Measurements from ENCODE around the gene BTBD10.

BTBD10 gene

DNA sequence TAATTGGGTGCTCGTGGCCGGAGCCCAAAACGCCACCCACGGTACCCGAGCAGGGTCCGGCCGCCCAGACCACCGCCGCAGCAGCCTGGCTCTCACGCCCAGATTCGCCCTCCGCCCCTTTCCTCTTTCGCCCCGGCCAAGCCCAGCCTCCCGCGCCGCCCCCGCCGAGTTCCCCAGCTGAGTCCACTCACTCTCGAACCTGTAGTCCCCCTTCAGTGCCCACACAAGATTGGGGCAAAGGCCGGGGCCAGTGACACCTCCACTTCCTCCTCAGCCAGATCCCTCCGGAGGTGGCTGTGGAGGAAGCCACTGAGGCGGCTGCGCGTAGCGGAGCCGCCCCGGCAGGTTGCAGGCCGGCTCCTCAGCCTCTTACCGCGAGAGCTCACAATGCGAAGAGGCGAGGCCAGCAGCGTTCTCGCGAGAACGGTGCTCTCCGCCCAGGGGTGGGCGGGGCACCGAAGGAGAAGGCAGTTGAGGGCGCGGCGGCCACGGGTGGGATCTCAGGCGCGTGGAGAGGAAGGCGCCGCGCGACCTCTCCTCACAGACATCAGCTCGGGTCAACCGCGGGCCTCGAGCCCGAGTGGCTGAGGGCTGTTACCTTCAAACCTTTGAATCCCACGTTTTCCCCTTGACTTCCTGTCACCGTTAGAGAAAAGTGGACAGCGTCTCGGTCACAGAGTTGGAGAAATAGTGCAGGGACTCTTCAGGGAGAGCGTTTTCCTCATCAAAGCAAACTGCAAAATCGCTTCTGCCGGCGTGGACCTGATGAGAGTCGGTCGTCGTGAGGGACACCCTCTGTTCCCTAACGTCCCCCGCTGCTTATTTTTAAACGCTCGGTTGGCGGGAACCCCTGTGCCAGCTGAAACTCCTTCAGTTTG lies at the start of gene BTBD10:
TSS of gene BTBD10 (minus strand) at position 322 of the 878 bp plus-strand sequence. CDS start 18,098 bp downstream, outside the sequence.
- peaks cover 21% of the 10 kb centered on the region for H3K4me1 Mint-ChIP-seq
- TF ChIP-seq, protein P1, sequence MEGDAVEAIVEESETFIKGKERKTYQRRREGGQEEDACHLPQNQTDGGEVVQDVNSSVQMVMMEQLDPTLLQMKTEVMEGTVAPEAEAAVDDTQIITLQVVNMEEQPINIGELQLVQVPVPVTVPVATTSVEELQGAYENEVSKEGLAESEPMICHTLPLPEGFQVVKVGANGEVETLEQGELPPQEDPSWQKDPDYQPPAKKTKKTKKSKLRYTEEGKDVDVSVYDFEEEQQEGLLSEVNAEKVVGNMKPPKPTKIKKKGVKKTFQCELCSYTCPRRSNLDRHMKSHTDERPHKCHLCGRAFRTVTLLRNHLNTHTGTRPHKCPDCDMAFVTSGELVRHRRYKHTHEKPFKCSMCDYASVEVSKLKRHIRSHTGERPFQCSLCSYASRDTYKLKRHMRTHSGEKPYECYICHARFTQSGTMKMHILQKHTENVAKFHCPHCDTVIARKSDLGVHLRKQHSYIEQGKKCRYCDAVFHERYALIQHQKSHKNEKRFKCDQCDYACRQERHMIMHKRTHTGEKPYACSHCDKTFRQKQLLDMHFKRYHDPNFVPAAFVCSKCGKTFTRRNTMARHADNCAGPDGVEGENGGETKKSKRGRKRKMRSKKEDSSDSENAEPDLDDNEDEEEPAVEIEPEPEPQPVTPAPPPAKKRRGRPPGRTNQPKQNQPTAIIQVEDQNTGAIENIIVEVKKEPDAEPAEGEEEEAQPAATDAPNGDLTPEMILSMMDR (IDR thresholded peaks at IDR 0.05; ENCODE audit: unreplicated experiment in 3 of 3): no peak

DNA sequence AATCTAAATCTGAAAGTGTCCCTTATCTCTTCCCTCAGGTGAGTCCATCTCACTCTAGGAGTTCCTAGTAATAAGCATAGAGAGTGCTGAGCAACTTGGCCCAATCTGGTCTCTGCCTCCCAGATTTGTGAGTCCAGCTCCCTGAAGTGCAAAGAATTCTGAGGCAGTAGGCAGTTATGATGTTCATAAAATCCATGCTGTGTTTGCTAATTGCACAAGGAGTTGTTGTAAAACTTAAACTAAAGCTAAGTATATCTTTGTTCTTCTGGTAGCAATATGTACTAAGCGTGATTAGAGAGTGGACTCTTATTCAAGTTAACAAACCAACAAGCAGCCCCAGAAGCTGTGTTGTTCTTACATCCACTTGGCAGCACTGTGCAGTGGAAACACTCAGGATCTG lies 40.4 kb upstream of the BTBD10 start:
- Mint-ChIP-seq H3K36me3 (ENCODE audit: low read depth) (no peaks in the 10 kb centered on the region), H3K27ac (no peak overlapping the region), H3K9me3 (no peaks in the 10 kb centered on the region), H3K4me1 (no peaks in the 10 kb centered on the region), H3K27me3 (ENCODE audit: low read depth) (no peaks in the 10 kb centered on the region), H3K4me3 (no peak overlapping the region)
- TF ChIP-seq, protein P1 (IDR thresholded peaks at IDR 0.05; ENCODE audit: unreplicated experiment in 3 of 3): no peak

More for the DNA sequence above, at the start of gene BTBD10:
- Mint-ChIP-seq H3K9me3 (no peaks in the 10 kb centered on the region), H3K27ac (peak within 1 kb of the TSS; percentile 94 to 98 (median 96)), H3K27me3 (ENCODE audit: low read depth) (no peaks in the 10 kb centered on the region), H3K36me3 (ENCODE audit: low read depth) (peaks cover 9% of the 10 kb centered on the region), H3K4me3 (peak within 1 kb of the TSS; percentile 99 to 100 (median 99))

DNA sequence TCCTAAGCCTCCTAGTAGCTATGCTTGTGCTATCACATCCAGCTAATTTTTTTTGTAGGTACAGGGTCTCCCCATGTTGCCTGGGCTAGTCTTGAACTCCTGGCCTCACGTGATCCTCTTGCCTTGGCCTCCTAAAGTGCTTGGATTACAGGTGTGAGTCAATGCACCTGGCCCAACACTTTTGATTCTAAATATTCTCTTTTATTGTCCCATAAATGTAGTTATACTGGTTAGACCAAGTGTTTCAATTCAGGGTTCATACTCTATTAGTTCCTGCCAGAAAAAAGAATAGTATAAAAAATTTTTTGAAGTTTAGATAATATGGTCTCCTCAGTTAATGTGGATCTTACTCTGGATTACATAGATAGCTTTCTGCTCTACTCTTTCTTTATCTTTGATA lies 39.5 kb upstream of the BTBD10 start:
- no peak overlapping the region for H3K27ac Mint-ChIP-seq
- H3K4me3 Mint-ChIP-seq: no peak overlapping the region
- H3K4me1 Mint-ChIP-seq: no peaks in the 10 kb centered on the region
- H3K9me3 Mint-ChIP-seq: no peaks in the 10 kb centered on the region
- no peaks in the 10 kb centered on the region for H3K36me3 Mint-ChIP-seq (ENCODE audit: low read depth)
- H3K27me3 Mint-ChIP-seq (ENCODE audit: low read depth): no peaks in the 10 kb centered on the region
- TF ChIP-seq, protein P1 (IDR thresholded peaks at IDR 0.05; ENCODE audit: unreplicated experiment in 3 of 3): no peak

DNA sequence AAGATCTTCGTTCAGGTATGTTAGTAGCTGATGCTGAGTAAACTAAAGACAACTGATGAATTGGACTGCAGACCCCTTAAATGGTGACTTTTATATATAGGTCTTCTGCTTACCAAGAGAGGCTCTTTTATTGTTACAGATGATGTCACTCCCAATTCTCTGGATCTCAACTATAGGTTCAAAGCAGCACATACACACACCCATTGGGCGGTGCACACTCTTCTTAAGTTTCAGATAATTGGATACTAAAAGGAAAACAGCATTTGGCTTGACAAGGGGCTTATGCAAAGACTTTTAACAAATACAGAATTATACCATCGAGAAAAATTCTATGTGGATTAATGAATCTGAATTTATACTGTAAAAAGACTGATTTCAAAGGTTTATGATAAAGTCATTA lies 32.9 kb upstream of the BTBD10 start, which contains the start of gene PTH:
TSS of gene PTH (minus strand) at position 69 of the 400 bp plus-strand sequence. CDS start 3,142 bp downstream, outside the sequence.
- TF ChIP-seq, protein P1 (IDR thresholded peaks at IDR 0.05; ENCODE audit: unreplicated experiment in 3 of 3): no peak
- Mint-ChIP-seq H3K9me3 (no peaks in the 10 kb centered on the region), H3K36me3 (ENCODE audit: low read depth) (no peaks in the 10 kb centered on the region), H3K4me3 (no peak within 1 kb of the TSS), H3K27ac (no peak within 1 kb of the TSS), H3K27me3 (ENCODE audit: low read depth) (peaks cover 7% of the 10 kb centered on the region), H3K4me1 (no peaks in the 10 kb centered on the region)

DNA sequence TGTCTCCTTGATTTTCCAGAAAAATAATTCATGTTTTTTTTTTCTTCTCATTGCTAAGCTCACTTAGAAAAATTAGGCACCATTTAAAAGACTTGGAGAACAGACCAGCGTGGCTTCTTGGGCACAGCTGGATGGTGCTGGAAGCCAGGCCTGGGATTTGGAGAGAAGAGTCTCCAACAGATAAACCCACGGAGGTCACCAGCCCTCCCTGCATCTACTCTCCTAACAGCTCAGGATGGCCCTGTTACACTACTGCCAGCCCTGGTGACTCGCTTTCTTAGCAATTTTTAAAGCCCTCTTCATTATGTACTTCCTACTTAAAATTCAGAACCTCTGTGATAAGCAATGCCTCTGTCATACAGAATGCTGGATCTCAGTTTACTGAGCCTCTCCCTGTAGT lies 31.0 kb upstream of the BTBD10 start:
- H3K36me3 Mint-ChIP-seq (ENCODE audit: low read depth): no peaks in the 10 kb centered on the region
- H3K27me3 Mint-ChIP-seq (ENCODE audit: low read depth): peaks cover 7% of the 10 kb centered on the region
- TF ChIP-seq, protein P1 (IDR thresholded peaks at IDR 0.05; ENCODE audit: unreplicated experiment in 3 of 3): no peak
- no peak overlapping the region for H3K27ac Mint-ChIP-seq
- H3K4me1 Mint-ChIP-seq: no peaks in the 10 kb centered on the region
- H3K4me3 Mint-ChIP-seq: no peak overlapping the region
- no peaks in the 10 kb centered on the region for H3K9me3 Mint-ChIP-seq
